SU-DHL-6 (cell line): ENCODE measurements around the gene DAGLB.

Source experiments
- H2AFZ ChIP-seq: fragments of 200-600 bp; sonication (generic); 2 replicates; pipeline ENCODE4 v1.6.1; 2014; ENCODE audit warnings: low read depth, mild to moderate bottlenecking, moderate library complexity, mixed read lengths, antibody characterized with exemption, low read length; ENCODE audit not compliant: severe bottlenecking
- H3F3A ChIP-seq: fragments of 200-600 bp; shearing (Covaris generic); 2 replicates; pipeline ENCODE4 v1.6.0; 2016; ENCODE audit warnings: antibody characterized with exemption, mild to moderate bottlenecking; ENCODE audit not compliant: insufficient read depth
- H3K27ac ChIP-seq: fragments of 200-600 bp; sonication (generic); 2 replicates; pipeline ENCODE4 v1.5.1; 2016; ENCODE audit warnings: low read depth, mild to moderate bottlenecking, low read length, moderate library complexity, mixed read lengths
- H3K27me3 ChIP-seq: fragments of 200-600 bp; sonication (generic), shearing (Covaris generic); 2 replicates; pipeline ENCODE4 v1.6.0; 2014; ENCODE audit warnings: mild to moderate bottlenecking, low read length
- H3K36me3 ChIP-seq: fragments of 200-600 bp; sonication (generic); 2 replicates; pipeline ENCODE4 v1.6.1; 2014; ENCODE audit warnings: mild to moderate bottlenecking, low read length, mixed read lengths
- H3K4me2 ChIP-seq: fragments of 300-600, 200-600 bp; shearing (Covaris generic), sonication (generic); 2 replicates; pipeline ENCODE4 v1.6.0; 2014; ENCODE audit warnings: low read length, low read depth, mild to moderate bottlenecking; ENCODE audit not compliant: poor library complexity, severe bottlenecking
- H3K4me3 ChIP-seq: fragments of 200-600 bp; sonication (generic); 2 replicates; pipeline ENCODE4 v1.5.1; 2014; ENCODE audit warnings: antibody characterized with exemption, low read length, mild to moderate bottlenecking, mixed read lengths; ENCODE audit not compliant: insufficient read depth, poor library complexity, severe bottlenecking
- H3K79me2 ChIP-seq: fragments of 200-600 bp; sonication (generic); 2 replicates; pipeline ENCODE4 v1.6.1; 2014; ENCODE audit warnings: mild to moderate bottlenecking, low read length, moderate library complexity; ENCODE audit not compliant: insufficient read depth
- H3K9ac ChIP-seq: fragments of 200-600 bp; sonication (generic); 2 replicates; pipeline ENCODE4 v1.7.0; 2014; ENCODE audit warnings: mild to moderate bottlenecking, low read length
- H3K9me2 ChIP-seq: fragments of 200-600 bp; sonication (generic); replicated peaks from 2 replicates; pipeline ENCODE4 v1.6.1; 2014; ENCODE audit warnings: low read length; ENCODE audit not compliant: insufficient read depth
- H3K9me3 ChIP-seq: fragments of 200-600 bp; sonication (generic); 2 replicates; pipeline ENCODE4 v1.6.1; 2014; ENCODE audit warnings: low read length, mixed read lengths; ENCODE audit not compliant: insufficient read depth
- H4K20me1 ChIP-seq: fragments of 200-600 bp; sonication (generic); 2 replicates; pipeline ENCODE4 v1.6.1; 2014; ENCODE audit warnings: low read depth, mild to moderate bottlenecking, antibody characterized with exemption, low read length, moderate library complexity, mixed read lengths
- EZH2phosphoT487 ChIP-seq: fragments of 200-600 bp; sonication (generic), shearing (Covaris generic); conservative IDR thresholded peaks from 2 replicates; pipeline ENCODE4 v1.6.1; 2018; ENCODE audit warnings: mild to moderate bottlenecking, antibody characterized with exemption, low read length, moderate library complexity, mixed read lengths
- TF ChIP-seq, protein P1 (sequence below): fragments of 200-600 bp; sonication (generic); IDR thresholded peaks from one replicate; pipeline ENCODE4 v1.5.1; 2017; ENCODE audit warnings: antibody characterized with exemption, mild to moderate bottlenecking, low read length, moderate library complexity; ENCODE audit not compliant: insufficient read depth, poor library complexity, severe bottlenecking

The DAGLB gene

DNA sequence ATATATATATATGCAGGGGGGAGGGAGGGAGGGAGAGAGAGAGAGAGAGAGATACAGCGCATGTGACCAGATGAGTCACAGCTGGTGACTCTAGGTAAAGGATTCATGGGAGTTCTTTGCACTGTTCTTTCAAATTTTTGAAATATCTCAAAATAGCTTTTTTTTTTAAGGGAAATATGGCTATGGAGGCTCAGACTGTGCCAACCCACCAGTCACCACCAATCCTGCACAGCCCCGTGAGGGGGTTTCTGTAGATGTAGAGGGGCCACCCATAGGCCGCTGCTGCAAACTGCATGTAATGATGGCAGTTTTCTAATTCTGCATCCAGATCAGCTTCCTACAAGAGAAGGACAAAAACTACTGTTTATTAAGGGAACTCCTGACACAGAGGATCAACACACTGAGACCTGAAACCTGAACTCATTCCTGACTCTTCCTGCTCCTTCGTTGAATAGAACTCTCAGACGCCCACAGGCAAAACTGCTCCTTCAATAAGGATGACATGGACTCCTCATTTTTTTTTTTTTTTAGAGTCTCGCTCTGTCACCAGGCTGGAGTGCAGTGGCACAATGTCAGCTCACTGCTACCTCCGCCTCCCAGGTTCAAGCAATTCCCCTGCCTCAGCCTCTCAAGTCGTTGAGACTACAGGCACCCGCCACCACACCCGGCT is 17.3 kb downstream of the DAGLB start:
- Histone ChIP-seq H3K79me2 (peaks cover 17% of the 10 kb centered on the region; the same call in 1 of the 2 replicates), H3K4me3 (no peak overlapping the region), H3K36me3 (peaks cover 10% of the 10 kb centered on the region; the same call in 1 of the 2 replicates), H3K4me2 (no peak overlapping the region), H3K27ac (no peak overlapping the region), H2AFZ (no peak overlapping the region), H3K27me3 (no peaks in the 10 kb centered on the region), H4K20me1 (no peaks in the 10 kb centered on the region), H3K9me3 (no peaks in the 10 kb centered on the region), H3K9ac (no peak overlapping the region), H3F3A (no peaks in the 10 kb centered on the region), H3K9me2 (no peaks in the 10 kb centered on the region)
- no peak for TF ChIP-seq EZH2phosphoT487
- TF ChIP-seq, protein P1, sequence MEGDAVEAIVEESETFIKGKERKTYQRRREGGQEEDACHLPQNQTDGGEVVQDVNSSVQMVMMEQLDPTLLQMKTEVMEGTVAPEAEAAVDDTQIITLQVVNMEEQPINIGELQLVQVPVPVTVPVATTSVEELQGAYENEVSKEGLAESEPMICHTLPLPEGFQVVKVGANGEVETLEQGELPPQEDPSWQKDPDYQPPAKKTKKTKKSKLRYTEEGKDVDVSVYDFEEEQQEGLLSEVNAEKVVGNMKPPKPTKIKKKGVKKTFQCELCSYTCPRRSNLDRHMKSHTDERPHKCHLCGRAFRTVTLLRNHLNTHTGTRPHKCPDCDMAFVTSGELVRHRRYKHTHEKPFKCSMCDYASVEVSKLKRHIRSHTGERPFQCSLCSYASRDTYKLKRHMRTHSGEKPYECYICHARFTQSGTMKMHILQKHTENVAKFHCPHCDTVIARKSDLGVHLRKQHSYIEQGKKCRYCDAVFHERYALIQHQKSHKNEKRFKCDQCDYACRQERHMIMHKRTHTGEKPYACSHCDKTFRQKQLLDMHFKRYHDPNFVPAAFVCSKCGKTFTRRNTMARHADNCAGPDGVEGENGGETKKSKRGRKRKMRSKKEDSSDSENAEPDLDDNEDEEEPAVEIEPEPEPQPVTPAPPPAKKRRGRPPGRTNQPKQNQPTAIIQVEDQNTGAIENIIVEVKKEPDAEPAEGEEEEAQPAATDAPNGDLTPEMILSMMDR: peak; percentile 17

DNA sequence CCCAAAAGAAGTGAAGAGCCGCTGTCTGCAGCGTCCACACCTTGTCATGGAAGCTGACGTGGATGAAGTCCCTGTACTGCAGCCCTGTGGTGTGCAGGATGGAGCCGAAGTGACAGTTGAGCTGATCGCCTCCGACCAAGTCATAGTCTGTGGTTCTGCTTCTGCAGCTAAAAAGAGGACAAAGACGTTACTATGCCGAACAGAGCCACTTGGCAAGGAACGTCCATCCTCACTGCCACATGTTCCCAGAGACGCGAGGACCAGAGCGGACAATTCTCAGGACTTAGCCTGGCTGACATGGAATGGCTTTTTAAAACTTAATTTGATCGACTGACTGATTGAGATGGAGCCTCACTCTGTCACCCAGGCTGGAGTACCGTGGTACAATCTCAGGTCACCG is 21.8 kb downstream of the DAGLB start:
- H3K4me2 ChIP-seq: no peak overlapping the region
- H3K27ac ChIP-seq: no peak overlapping the region
- H3K79me2 ChIP-seq: peaks cover 4% of the 10 kb centered on the region; the same call in 1 of the 2 replicates
- no peaks in the 10 kb centered on the region for H3K9me3 ChIP-seq
- no peak overlapping the region for H3K9ac ChIP-seq
- no peak overlapping the region for H3K4me3 ChIP-seq
- no peak overlapping the region for H2AFZ ChIP-seq
- H3K9me2 ChIP-seq: no peaks in the 10 kb centered on the region
- peaks cover 10% of the 10 kb centered on the region; the same call in 1 of the 2 replicates for H3K36me3 ChIP-seq
- H3F3A ChIP-seq: no peaks in the 10 kb centered on the region
- H4K20me1 ChIP-seq: no peaks in the 10 kb centered on the region
- TF ChIP-seq EZH2phosphoT487: no peak
- TF ChIP-seq, protein P1: no peak
- H3K27me3 ChIP-seq: no peaks in the 10 kb centered on the region

DNA sequence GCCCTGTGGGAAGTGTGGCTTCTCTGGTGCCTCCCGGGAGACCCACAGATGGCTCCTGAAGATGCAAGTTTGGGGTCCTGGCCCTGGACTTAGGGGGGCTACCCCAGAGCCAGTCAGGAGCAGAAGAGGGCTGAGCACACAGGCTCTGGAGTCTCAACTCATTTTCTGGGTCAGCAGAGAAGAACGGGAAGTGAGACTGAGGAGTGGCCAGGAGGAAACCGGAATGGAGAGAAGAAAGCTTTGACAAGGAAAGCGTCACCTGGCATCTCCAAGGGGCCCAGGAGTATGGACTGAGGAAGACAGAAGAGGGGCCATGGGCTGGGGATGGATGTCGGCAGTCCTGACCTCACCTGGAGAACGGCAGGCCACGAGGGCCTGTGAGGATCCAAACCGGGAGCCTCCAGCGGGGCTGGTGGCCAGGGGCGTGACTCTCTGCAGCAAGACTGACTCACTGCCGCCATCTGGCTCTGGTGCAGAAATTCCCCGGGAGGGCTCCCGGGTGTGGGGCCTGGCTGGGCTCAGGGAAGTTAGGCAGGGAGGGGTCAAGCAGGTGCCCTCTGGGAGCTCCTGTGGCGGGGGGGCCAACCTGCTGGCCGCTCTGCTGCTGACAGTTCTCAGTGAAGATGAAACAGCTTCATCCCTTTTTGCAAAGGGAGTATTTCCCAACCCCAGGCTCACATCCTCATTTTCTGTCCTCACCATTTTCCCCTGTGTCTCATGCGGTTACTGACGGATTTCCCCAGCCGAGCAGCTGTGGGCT is 23.6 kb downstream of the DAGLB start:
- H4K20me1 ChIP-seq: no peaks in the 10 kb centered on the region
- H3K9ac ChIP-seq: no peak overlapping the region
- no peaks in the 10 kb centered on the region for H3K79me2 ChIP-seq
- H3K9me3 ChIP-seq: no peaks in the 10 kb centered on the region
- H3K4me2 ChIP-seq: no peak overlapping the region
- no peaks in the 10 kb centered on the region for H3F3A ChIP-seq
- H3K4me3 ChIP-seq: no peak overlapping the region
- no peak overlapping the region for H2AFZ ChIP-seq
- H3K36me3 ChIP-seq: peaks cover 8% of the 10 kb centered on the region; the same call in 1 of the 2 replicates
- H3K27ac ChIP-seq: no peak overlapping the region
- TF ChIP-seq, protein P1: no peak
- no peak for TF ChIP-seq EZH2phosphoT487
- no peaks in the 10 kb centered on the region for H3K27me3 ChIP-seq
- no peaks in the 10 kb centered on the region for H3K9me2 ChIP-seq
